Muscle of leg (tissue), 11 donors: ENCODE results near the gene ALDH1A2. TPM values are rescaled to one million over a fixed set of nuclear protein-coding genes. Genes with fewer than 3 reads are reported as not detected.
A peak's percentile ranks its signal among the peaks of the same experiment; 100 is the strongest.

Experiments used
- DNase-seq: peaks from one replicate; pipeline ENCODE4 v3.0.0; 2013
- H3K27ac ChIP-seq: one replicate; pipeline ENCODE4 v1.5.1; 2013; ENCODE audit warnings: mild to moderate bottlenecking, low read length, control low read depth
- H3K27me3 ChIP-seq: one replicate; pipeline ENCODE4 v1.6.1; 2013; ENCODE audit warnings: low read length; ENCODE audit not compliant: control insufficient read depth, insufficient read depth
- H3K36me3 ChIP-seq: one replicate; pipeline ENCODE4 v1.6.1; 2013; ENCODE audit warnings: low read length; ENCODE audit not compliant: control insufficient read depth, insufficient read depth
- H3K4me1 ChIP-seq: one replicate; pipeline ENCODE4 v1.6.1; 2013; ENCODE audit warnings: low read length; ENCODE audit not compliant: control insufficient read depth, insufficient read depth
- H3K4me3 ChIP-seq: one replicate; pipeline ENCODE4 v1.5.1; 2013; ENCODE audit warnings: low read length, control low read depth
- H3K9me3 ChIP-seq: replicated peaks from 2 replicates; pipeline ENCODE4 v1.6.1; 2013; ENCODE audit warnings: low read depth, low read length; ENCODE audit not compliant: control insufficient read depth
- WGBS: methylation state at CpG from one replicate; pipeline ENCODE4 v1.1.5; 2013; ENCODE audit warnings: missing lambda C conversion rate; ENCODE audit not compliant: insufficient coverage; 5-methylcytosine and 5-hydroxymethylcytosine counted together
- polyA plus RNA-seq, 8 donors: library from polyadenylated mRNA; unstranded; fragments of 120-200 nt; gene quantifications; one replicate each; pipeline versions ENCODE4 v1.2.1 to v1.2.3, GENCODE V29; 2013; ENCODE audit warnings: inconsistent platforms in 1 of 8, low replicate concordance in 1 of 8; ENCODE audit not compliant: insufficient read length in 8 of 8, insufficient read depth in 1 of 8
- total RNA-seq: library from RNA; stranded (reverse); fragments of 120-200 nt; gene quantifications from one replicate; pipeline ENCODE4 v1.2.4, GENCODE V29; 2013

The ALDH1A2 gene
- total and polyA plus RNA-seq, 9 donors: 22.3 to 55.3 (median 35.9) TPM

- no peaks in the 10 kb centered on the region for H3K9me3 ChIP-seq
- H3K4me3 ChIP-seq: no peak overlapping the region
- H3K27ac ChIP-seq: no peak overlapping the region
- H3K36me3 ChIP-seq: no peaks in the 10 kb centered on the region
- peak; percentile 57 for DNase-seq
- no peaks in the 10 kb centered on the region for H3K4me1 ChIP-seq
- no peaks in the 10 kb centered on the region for H3K27me3 ChIP-seq
Measured at GRCh38 chr15:57969996-57970395, 95.5 kb downstream of the ALDH1A2 start.

DNA sequence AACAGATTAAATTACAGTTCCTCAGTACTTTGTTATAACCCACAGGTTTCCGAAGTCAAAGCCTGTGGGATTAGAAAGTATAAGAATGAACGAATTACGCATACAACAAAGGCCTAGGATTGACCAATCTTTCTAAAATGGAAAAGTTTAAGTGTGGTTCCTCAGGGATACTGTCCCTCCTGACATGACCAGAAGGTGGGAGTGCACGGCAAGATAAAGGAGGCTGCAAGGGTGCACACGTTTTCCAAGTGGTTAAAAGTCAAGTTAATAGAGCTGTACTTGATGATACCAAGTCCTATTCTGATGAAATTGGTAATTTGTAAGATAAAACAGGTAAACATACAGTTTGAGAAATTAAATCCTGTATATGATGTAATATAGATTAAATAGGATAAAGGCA, 96.2 kb downstream of the ALDH1A2 start:
- Histone ChIP-seq H3K27ac (no peak overlapping the region), H3K4me1 (no peaks in the 10 kb centered on the region), H3K27me3 (no peaks in the 10 kb centered on the region), H3K4me3 (no peak overlapping the region), H3K9me3 (no peaks in the 10 kb centered on the region), H3K36me3 (no peaks in the 10 kb centered on the region)
- 18% methylated on average over 2 of the region's 5 CpGs for WGBS
- no peak for DNase-seq

GRCh38 chr15:57962887-57963286, 102.6 kb downstream of the ALDH1A2 start:
- Histone ChIP-seq H3K9me3 (no peaks in the 10 kb centered on the region), H3K4me1 (no peaks in the 10 kb centered on the region), H3K27ac (no peak overlapping the region), H3K4me3 (no peak overlapping the region), H3K36me3 (no peaks in the 10 kb centered on the region), H3K27me3 (no peaks in the 10 kb centered on the region)
- WGBS: 100% methylated on average over 2 of the region's 4 CpGs
- no peak for DNase-seq

DNA sequence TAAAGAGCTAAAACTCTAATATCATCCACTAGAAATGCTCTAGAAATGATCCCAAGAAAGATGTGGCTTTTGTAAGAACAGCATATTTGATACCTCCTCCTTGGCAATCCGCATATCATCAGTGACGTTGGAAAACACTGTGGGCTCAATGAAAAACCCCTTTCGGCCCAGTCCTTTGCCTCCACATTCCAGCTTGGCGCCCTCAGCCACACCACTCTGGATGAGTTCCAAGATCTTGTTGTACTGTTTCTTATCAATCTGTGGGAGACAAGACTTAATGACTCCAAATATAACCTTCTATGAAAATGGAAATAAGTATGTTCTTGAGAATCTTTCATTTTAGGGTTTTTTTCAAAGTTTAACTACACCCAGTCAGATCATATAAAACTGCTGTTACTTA, 103.6 kb downstream of the ALDH1A2 start:
- no peak overlapping the region for H3K27ac ChIP-seq
- WGBS: 100% methylated on average over 2 of the region's 4 CpGs
- H3K4me1 ChIP-seq: no peaks in the 10 kb centered on the region
- H3K27me3 ChIP-seq: no peaks in the 10 kb centered on the region
- no peaks in the 10 kb centered on the region for H3K36me3 ChIP-seq
- no peaks in the 10 kb centered on the region for H3K9me3 ChIP-seq
- H3K4me3 ChIP-seq: no peak overlapping the region
- no peak for DNase-seq

DNA sequence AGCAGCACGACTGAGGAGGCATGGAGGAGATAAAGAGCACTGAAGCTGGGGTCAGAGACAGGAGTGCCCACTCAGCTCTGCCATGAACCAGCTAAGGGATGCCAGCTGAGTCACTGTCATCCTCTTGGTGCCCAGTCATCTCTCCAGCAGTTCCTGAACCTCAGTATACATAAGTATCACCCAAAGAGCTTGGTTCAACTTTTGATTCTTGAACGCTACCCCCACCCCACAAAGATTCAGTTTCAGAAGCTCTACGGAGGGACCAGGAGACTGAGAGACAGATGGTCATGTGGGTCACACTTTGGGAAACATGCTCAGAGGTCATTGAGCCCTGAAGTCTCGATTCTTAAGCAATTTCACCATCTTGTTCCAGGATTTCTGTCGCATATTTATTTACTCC, 108.4 kb downstream of the ALDH1A2 start:
- Histone ChIP-seq H3K36me3 (peaks cover 3% of the 10 kb centered on the region), H3K27ac (no peak overlapping the region), H3K4me1 (no peaks in the 10 kb centered on the region)

DNA sequence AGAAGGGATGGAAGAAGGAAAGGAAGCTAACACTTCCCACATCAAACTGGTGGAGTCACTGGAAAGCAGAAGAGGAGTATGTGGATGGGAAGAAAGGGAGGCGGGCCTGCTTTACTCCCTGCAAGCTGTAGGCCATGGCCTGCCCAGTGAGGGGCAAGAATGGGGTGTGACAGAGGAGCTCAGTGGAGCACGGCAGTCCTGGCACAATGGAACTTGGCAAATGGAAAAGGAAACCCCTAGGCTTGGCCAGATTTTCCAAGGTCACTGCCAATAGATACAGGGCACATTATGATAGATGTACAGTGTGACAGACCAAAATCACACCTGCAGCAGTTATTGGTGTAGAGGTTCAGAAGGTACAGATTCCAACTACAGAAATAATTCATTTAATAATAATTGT, 111.6 kb downstream of the ALDH1A2 start:
- Histone ChIP-seq H3K4me3 (no peak overlapping the region), H3K27ac (no peak overlapping the region), H3K27me3 (peaks cover 2% of the 10 kb centered on the region), H3K9me3 (no peaks in the 10 kb centered on the region), H3K4me1 (no peaks in the 10 kb centered on the region), H3K36me3 (peaks cover 3% of the 10 kb centered on the region)
- no peak for DNase-seq
- WGBS: 100% methylated on average over 1 of the region's 2 CpGs

More for the DNA sequence above, 108.4 kb downstream of the ALDH1A2 start:
- Histone ChIP-seq H3K9me3 (no peaks in the 10 kb centered on the region), H3K27me3 (peaks cover 2% of the 10 kb centered on the region), H3K4me3 (no peak overlapping the region)
- DNase-seq: no peak
- 91% methylated on average over 5 of the region's 5 CpGs for WGBS

DNA sequence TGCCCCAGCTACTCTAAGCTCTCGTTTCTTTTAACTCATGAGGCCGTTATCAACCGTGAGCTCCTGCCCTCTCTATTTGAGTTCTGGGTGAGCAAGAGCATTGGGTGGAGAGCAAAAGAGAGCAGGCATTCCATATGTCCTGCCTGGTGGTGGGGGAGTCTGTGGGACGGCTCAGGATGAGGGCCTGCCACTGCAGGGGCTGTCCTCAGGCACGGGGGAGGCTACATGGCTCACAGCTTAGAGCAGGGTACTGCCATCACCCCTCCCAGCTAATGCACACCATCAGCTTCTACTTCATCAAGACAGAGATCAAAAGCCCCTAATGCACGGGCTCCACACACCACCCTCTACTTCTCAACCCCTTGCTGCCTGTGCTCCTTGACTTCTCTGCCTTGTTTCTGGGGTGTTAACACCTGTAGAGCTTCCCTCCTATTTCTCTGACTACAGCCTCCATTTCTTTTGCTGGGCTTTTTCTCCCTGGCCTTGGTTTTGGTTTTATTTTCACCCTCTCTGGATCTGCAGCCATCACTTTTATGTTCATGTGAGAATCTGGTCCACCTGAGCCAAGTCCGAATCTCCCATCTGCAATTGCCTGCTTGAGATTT, 114.1 kb downstream of the ALDH1A2 start:
- no peak for DNase-seq
- H3K27ac ChIP-seq: no peak overlapping the region
- peaks cover 3% of the 10 kb centered on the region for H3K4me1 ChIP-seq
- WGBS: 74% methylated on average over 3 of the region's 7 CpGs
- H3K4me3 ChIP-seq: no peak overlapping the region
- H3K27me3 ChIP-seq: peaks cover 2% of the 10 kb centered on the region
- H3K36me3 ChIP-seq: peaks cover 2% of the 10 kb centered on the region
- no peaks in the 10 kb centered on the region for H3K9me3 ChIP-seq

- Histone ChIP-seq H3K27me3 (no peaks in the 10 kb centered on the region), H3K27ac (no peak overlapping the region), H3K9me3 (no peaks in the 10 kb centered on the region), H3K36me3 (no peaks in the 10 kb centered on the region), H3K4me3 (no peak overlapping the region), H3K4me1 (peaks cover 3% of the 10 kb centered on the region)
- WGBS: 82% methylated on average over 5 of the region's 8 CpGs
- DNase-seq: no peak
Measured at GRCh38 chr15:57950381-57950946, 115.0 kb downstream of the ALDH1A2 start.

DNA sequence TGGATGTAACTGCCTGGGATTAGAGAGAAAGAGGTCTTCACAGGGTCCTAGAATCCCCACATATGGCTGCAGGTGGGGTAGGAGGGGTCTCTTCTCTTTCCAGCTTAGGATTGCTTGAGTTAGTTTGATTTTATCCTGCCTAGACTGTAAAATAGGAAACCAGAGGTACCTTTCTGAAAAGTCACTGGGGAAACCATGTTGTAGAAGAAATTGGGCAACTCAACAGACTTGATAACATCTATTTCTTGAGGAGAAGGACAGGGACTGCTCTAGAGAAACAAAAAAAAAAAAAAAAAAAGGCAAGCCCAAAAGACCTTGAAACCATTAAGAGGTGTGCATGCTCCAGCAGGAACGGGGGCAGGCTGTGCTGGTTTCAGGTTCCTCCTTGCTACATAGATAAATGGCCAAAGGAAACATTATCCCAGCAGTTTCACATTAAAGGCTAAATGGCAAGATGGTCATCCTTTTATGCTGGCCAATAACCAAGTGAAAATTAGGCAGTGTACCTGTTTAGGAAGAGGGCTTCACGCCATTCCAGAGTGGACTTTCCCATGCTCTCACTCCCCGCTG, 116.1 kb downstream of the ALDH1A2 start:
- WGBS: 100% methylated on average over 1 of the region's 3 CpGs
- DNase-seq: no peak
- no peak overlapping the region for H3K4me3 ChIP-seq
- H3K4me1 ChIP-seq: peaks cover 3% of the 10 kb centered on the region
- no peaks in the 10 kb centered on the region for H3K9me3 ChIP-seq
- no peaks in the 10 kb centered on the region for H3K36me3 ChIP-seq
- H3K27ac ChIP-seq: no peak overlapping the region
- no peaks in the 10 kb centered on the region for H3K27me3 ChIP-seq

DNA sequence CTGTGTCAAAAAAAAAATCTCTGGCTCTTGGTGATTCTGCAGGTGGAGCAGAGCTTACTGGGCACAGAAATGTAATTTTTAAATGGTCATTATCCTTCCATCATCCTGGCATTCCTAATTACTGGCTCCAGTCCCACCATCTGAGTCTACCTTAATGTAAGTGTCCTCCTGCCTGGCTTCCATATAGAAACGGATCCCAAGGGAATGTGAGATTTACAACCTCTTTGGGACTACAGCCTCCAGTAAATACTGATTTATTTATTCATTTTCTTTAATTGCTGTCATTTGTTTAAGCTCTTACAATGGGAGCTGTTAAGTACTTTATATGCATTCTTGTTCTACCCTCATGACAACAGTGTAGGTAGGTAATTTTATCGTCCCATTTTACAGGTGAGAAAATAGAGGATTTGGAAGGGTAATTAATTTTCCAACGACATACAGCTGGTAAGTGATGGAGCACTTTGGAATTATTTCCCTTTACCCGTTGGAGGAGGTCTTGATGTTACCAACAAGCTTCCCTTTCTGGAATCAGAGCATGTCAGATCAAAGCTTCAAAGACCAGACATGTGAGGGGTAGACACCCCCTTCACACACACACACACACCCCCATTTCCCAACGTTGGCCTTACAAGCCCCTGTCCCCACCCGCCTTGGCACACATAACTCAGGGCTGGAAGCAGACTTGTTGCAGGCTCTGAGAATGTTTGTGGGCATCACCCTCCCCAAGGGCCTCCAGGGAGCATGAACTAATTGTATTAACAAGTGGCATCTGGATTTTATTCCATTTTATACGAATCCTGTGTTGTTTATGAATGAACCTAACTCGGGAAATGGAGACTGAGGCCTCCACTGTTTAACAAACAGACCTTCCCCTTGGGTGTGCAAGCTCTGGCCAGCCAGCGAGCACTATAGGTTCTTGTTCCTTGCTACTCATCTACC, 116.9 kb downstream of the ALDH1A2 start:
- Histone ChIP-seq H3K27ac (no peak overlapping the region), H3K9me3 (no peaks in the 10 kb centered on the region), H3K36me3 (no peaks in the 10 kb centered on the region), H3K4me1 (peaks cover 6% of the 10 kb centered on the region), H3K4me3 (no peak overlapping the region), H3K27me3 (no peaks in the 10 kb centered on the region)
- 33% methylated on average over 1 of the region's 9 CpGs for WGBS
- DNase-seq: no peak
